H1 (cell line): Measurements from ENCODE around the gene PRIMPOL. TPM values are rescaled to one million over a fixed set of nuclear protein-coding genes. Genes with fewer than 3 reads are reported as not detected.
"Not testable (repeated sequence)": the region's sequence is repeated elsewhere in the genome, so short reads cannot be mapped to it uniquely, and the experiment has no call there.

Experiments
- CTCF ChIA-PET: fragments of 300-600 bp; sonication (Branson Sonifier 250); formaldehyde crosslinking; loops from one replicate; lab custom pipeline; 2021; ENCODE audit not compliant: partially characterized antibody; lab: Charles Lee
- POLR2A ChIA-PET: fragments of 300-600 bp; sonication (Branson Sonifier 250); formaldehyde crosslinking; loops from one replicate; lab custom pipeline; 2021; ENCODE audit warnings: inconsistent platforms; ENCODE audit not compliant: partially characterized antibody; lab: Charles Lee
- DNase-seq, 2 experiments: peaks; one replicate each; pipeline versions ENCODE4 v3.0.0 to v3.0.0-alpha.2; 2010 to 2022; ENCODE audit warnings: low spot score in 2 of 2, low read depth in 1 of 2, mixed read lengths in 1 of 2
- FAIRE-seq: peaks from 2 replicates; lab custom pipeline; 2011; peaks lifted over from hg19 to GRCh38; lab: Jason Lieb, UNC
- H2AFZ ChIP-seq: 2 replicates; pipeline ENCODE4 v1.8.1; 2012; ENCODE audit warnings: low read length, inconsistent platforms
- H2AK5ac ChIP-seq: 2 replicates; pipeline ENCODE4 v1.6.1; 2013; ENCODE audit warnings: low read depth, low read length
- H2BK120ac ChIP-seq: replicated peaks from 2 replicates; pipeline ENCODE3; 2013; ENCODE audit warnings: low read depth, low read length, inconsistent platforms
- H2BK12ac ChIP-seq: 2 replicates; pipeline ENCODE4 v1.6.1; 2013; ENCODE audit warnings: low read depth, low read length
- H2BK15ac ChIP-seq: 2 replicates; pipeline ENCODE4 v1.6.1; 2013; ENCODE audit warnings: low read length
- H2BK20ac ChIP-seq: 2 replicates; pipeline ENCODE4 v1.6.1; 2013; ENCODE audit warnings: low read length
- H2BK5ac ChIP-seq: 2 replicates; pipeline ENCODE4 v1.6.1; 2013; ENCODE audit warnings: low read depth, low read length
- H3K14ac ChIP-seq: 2 replicates; pipeline ENCODE4 v1.6.1; 2013; ENCODE audit warnings: inconsistent platforms; ENCODE audit not compliant: insufficient read length
- H3K18ac ChIP-seq: 2 replicates; pipeline ENCODE4 v1.6.1; 2013; ENCODE audit warnings: low read length; ENCODE audit errors: extremely low read depth
- H3K23ac ChIP-seq: 2 replicates; pipeline ENCODE4 v1.6.1; 2013; ENCODE audit warnings: inconsistent platforms; ENCODE audit not compliant: insufficient read length
- H3K23me2 ChIP-seq: 2 replicates; pipeline ENCODE4 v1.6.1; 2013; ENCODE audit warnings: low read depth, low read length
- H3K27ac ChIP-seq: 2 replicates; pipeline ENCODE4 v1.6.1; 2011; ENCODE audit warnings: low read depth, low read length, inconsistent platforms
- H3K27me3 ChIP-seq, 4 experiments: replicated peaks in 1 of 4; 1 replicate in 1 of 4; 2 replicates in 3 of 4; pipeline versions ENCODE4 v1.6.1 to v1.8.1; 2011 to 2013; ENCODE audit warnings: low read length in 3 of 4, mild to moderate bottlenecking in 3 of 4, inconsistent platforms in 2 of 4, mixed read lengths in 2 of 4, moderate library complexity in 1 of 4; ENCODE audit not compliant: control insufficient read depth in 3 of 4, insufficient read depth in 3 of 4; ENCODE audit errors: extremely low read depth in 1 of 4
- H3K36me3 ChIP-seq, 4 experiments: 2 replicates each; pipeline versions ENCODE4 v1.6.1 to v1.8.1; 2011 to 2013; ENCODE audit warnings: mild to moderate bottlenecking in 4 of 4, low read length in 3 of 4, moderate library complexity in 2 of 4, control low read depth in 1 of 4, inconsistent platforms in 1 of 4; ENCODE audit not compliant: insufficient read depth in 4 of 4, control insufficient read depth in 2 of 4
- H3K4ac ChIP-seq: replicated peaks from 2 replicates; pipeline ENCODE3; 2013; ENCODE audit warnings: low read length, low read depth, mixed read lengths, inconsistent platforms; ENCODE audit not compliant: insufficient read length
- H3K4me1 ChIP-seq, 4 experiments: replicated peaks in 1 of 4; 1 replicate in 1 of 4; 2 replicates in 3 of 4; pipeline versions ENCODE4 v1.6.1 to v1.8.1; 2011 to 2013; ENCODE audit warnings: low read length in 3 of 4, inconsistent platforms in 2 of 4, mixed read lengths in 1 of 4; ENCODE audit not compliant: insufficient read depth in 4 of 4, control insufficient read depth in 3 of 4
- H3K4me2 ChIP-seq, 2 experiments: 2 replicates each; pipeline versions ENCODE4 v1.6.1 to v1.8.1; 2011 to 2013; ENCODE audit warnings: low read depth in 2 of 2, low read length in 2 of 2, control low read depth in 1 of 2, inconsistent platforms in 1 of 2, mild to moderate bottlenecking in 1 of 2; ENCODE audit not compliant: insufficient read depth in 1 of 2
- H3K4me3 ChIP-seq, 4 experiments: fragments of 200-600, 300-600 bp in 1 of 4; sonication (generic), shearing (Covaris generic), sonication (Bioruptor Twin) in 1 of 4; 2 replicates each; pipeline versions ENCODE4 v1.5.1 to v1.8.1; 2011 to 2016; ENCODE audit warnings: low read length in 4 of 4, low read depth in 3 of 4, control low read depth in 2 of 4, inconsistent platforms in 2 of 4, mild to moderate bottlenecking in 2 of 4, mixed read lengths in 1 of 4, moderate library complexity in 1 of 4; ENCODE audit not compliant: insufficient read depth in 2 of 4; ENCODE audit errors: extremely low read depth in 1 of 4
- H3K56ac ChIP-seq: replicated peaks from 2 replicates; pipeline ENCODE3; 2013; ENCODE audit warnings: low read depth, mild to moderate bottlenecking, mixed read lengths, low read length, inconsistent platforms; ENCODE audit not compliant: insufficient read length
- H3K79me1 ChIP-seq: 2 replicates; pipeline ENCODE4 v1.6.1; 2013; ENCODE audit warnings: low read depth, low read length, control low read depth
- H3K79me2 ChIP-seq, 2 experiments: 2 replicates each; pipeline versions ENCODE4 v1.6.1 to v1.8.1; 2012 to 2013; ENCODE audit warnings: low read length in 2 of 2, mild to moderate bottlenecking in 2 of 2, inconsistent platforms in 1 of 2; ENCODE audit not compliant: insufficient read depth in 2 of 2, control insufficient read depth in 1 of 2
- H3K9ac ChIP-seq, 4 experiments: replicated peaks in 1 of 4; 1 replicate in 1 of 4; 2 replicates in 3 of 4; pipeline versions ENCODE4 v1.6.1 to v1.8.1; 2011 to 2013; ENCODE audit warnings: low read depth in 3 of 4, low read length in 3 of 4, control low read depth in 2 of 4, mild to moderate bottlenecking in 2 of 4, moderate library complexity in 2 of 4, inconsistent platforms in 1 of 4; ENCODE audit errors: extremely low read depth in 1 of 4
- H3K9me3 ChIP-seq, 2 experiments: 2 replicates each; pipeline versions ENCODE4 v1.6.1 to v1.8.1; 2012 to 2013; ENCODE audit warnings: mild to moderate bottlenecking in 2 of 2, moderate library complexity in 2 of 2, control low read depth in 1 of 2, inconsistent platforms in 1 of 2, low read depth in 1 of 2, low read length in 1 of 2, mixed read lengths in 1 of 2; ENCODE audit not compliant: insufficient read depth in 2 of 2
- H4K20me1 ChIP-seq, 2 experiments: replicated peaks in 1 of 2; 2 replicates each; pipeline versions ENCODE3 to v1.8.1; 2011 to 2013; ENCODE audit warnings: inconsistent platforms in 2 of 2, low read length in 2 of 2, mild to moderate bottlenecking in 1 of 2; ENCODE audit not compliant: insufficient read depth in 2 of 2, control insufficient read depth in 1 of 2
- H4K5ac ChIP-seq: 2 replicates; pipeline ENCODE4 v1.6.1; 2013; ENCODE audit warnings: low read length, low read depth, mixed read lengths, inconsistent platforms; ENCODE audit not compliant: insufficient read length
- H4K8ac ChIP-seq: 2 replicates; pipeline ENCODE4 v1.8.0; 2013; ENCODE audit warnings: mild to moderate bottlenecking, moderate library complexity, low read length, inconsistent platforms; ENCODE audit not compliant: insufficient read depth; ENCODE audit errors: extremely low read depth
- H4K91ac ChIP-seq: replicated peaks from 2 replicates; pipeline ENCODE3; 2013; ENCODE audit warnings: low read length, mixed read lengths, inconsistent platforms; ENCODE audit not compliant: insufficient read length
- WGBS, 2 experiments: shearing (Covaris generic) in 1 of 2; methylation state at CpG; one replicate each; pipeline versions ENCODE4 v1.1.6 to v1.1.7; 2013 to 2015; ENCODE audit warnings: low lambda C conversion rate in 2 of 2, mixed read lengths in 2 of 2, inconsistent platforms in 1 of 2, low coverage in 1 of 2, missing lambda C conversion rate in 1 of 2; ENCODE audit not compliant: insufficient replicate concordance in 2 of 2, insufficient coverage in 1 of 2, insufficient read length in 1 of 2; ENCODE audit errors: extremely low coverage in 1 of 2, missing lambda C conversion rate in 1 of 2; 5-methylcytosine and 5-hydroxymethylcytosine counted together
- polyA plus RNA-seq, 7 experiments: library from polyadenylated mRNA; depleted of rRNA in 3 of 7; stranded (reverse) in 5 of 7; unstranded in 2 of 7; fragments of >200 nt in 5 of 7; fragments of 200-250 nt in 2 of 7; gene quantifications; 1 replicate in 5 of 7; 2 replicates in 1 of 7; 4 replicates in 1 of 7; pipeline versions ENCODE4 v1.2.1 to v1.2.3, GENCODE V29; 2011 to 2013; ENCODE audit warnings: missing spikeins in 2 of 7, mixed read lengths in 2 of 7
- total RNA-seq: library from RNA; stranded (reverse); fragmentation: NEBNext Ultra II Directional; extraction: Animal tissue kit (Norgen Biotek cat#: 25700); gene quantifications from 2 replicates; pipeline ENCODE4 v1.2.1, GENCODE V29; 2021

Gene PRIMPOL
- total and polyA plus RNA-seq, 2 of the 8 experiments (the other 6 are each of a cell fraction or from before 2014, with no cell fraction given) = 4.4 to 6.7 TPM

DNA sequence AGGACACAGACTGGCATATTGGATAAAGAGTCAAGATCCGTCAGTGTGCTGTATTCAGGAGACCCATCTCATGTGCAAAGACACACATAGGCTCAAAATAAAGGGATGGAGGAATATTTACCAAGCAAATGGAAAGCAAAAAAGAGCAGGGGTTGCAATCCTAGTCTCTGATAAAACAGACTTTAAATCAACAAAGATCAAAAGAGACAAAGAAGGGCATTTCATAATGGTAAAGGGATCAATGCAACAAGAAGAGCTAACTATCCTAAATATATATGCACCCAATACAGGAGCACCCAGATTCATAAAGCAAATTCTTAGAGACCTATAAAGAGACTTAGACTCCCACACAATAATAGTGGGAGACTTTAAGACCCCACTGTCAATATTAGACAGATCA lies 46.7 kb upstream of the PRIMPOL start:
- DNase-seq, H3K14ac ChIP-seq, H3K4me3 ChIP-seq, H3K9me3 ChIP-seq, FAIRE-seq, H3K4me2 ChIP-seq, H3K27me3 ChIP-seq, H2AFZ ChIP-seq, H3K4me1 ChIP-seq, POLR2A ChIA-PET, H2BK120ac ChIP-seq, H2BK5ac ChIP-seq, H2BK15ac ChIP-seq, H3K23me2 ChIP-seq, H3K79me2 ChIP-seq, H4K5ac ChIP-seq, H3K36me3 ChIP-seq, H2AK5ac ChIP-seq, H4K8ac ChIP-seq, H4K20me1 ChIP-seq, H2BK12ac ChIP-seq, H3K18ac ChIP-seq, H4K91ac ChIP-seq, H3K56ac ChIP-seq, H3K23ac ChIP-seq, H3K27ac ChIP-seq, H3K9ac ChIP-seq, H3K79me1 ChIP-seq, H3K4ac ChIP-seq, H2BK20ac ChIP-seq: not testable (repeated sequence)
- WGBS, 2 experiments = 0% methylated on average over 1 of the region's 1 CpG; no CpG with 5 or more reads in 1 of the 2 experiments
- CTCF ChIA-PET = interaction anchor here (0.8 kb wide), 1 partner anchor 14 kb away, joined by 3 read pairs; no protein-coding TSS in a partner anchor

DNA sequence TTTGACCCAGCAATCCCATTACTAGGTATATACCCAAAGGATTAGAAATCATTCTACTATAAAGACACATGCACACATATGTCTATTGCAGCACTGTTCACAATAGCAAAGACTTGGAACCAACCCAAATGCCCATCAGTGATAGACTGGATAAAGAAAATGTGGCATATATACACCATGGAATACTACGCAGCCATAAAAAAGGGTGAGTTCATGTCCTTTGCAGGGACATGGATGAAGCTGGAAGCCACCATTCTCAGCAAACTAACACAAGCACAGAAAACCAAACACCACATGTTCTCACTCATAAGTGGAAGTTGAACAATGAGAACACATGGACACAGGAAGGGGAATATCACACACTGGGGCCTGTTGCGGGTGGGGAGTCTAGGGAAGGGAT lies 42.1 kb upstream of the PRIMPOL start:
- not testable (repeated sequence) for H3K4ac ChIP-seq
- 83% methylated on average over 2 of the region's 2 CpGs; no CpG with 5 or more reads in 1 of the 2 experiments for WGBS, 2 experiments

More for the DNA sequence above, 42.1 kb upstream of the PRIMPOL start:
- CTCF ChIA-PET, H4K5ac ChIP-seq, H3K9me3 ChIP-seq, DNase-seq, POLR2A ChIA-PET, H2AK5ac ChIP-seq, H3K27me3 ChIP-seq, H3K4me2 ChIP-seq, H3K14ac ChIP-seq, H4K8ac ChIP-seq, H3K4me1 ChIP-seq, H2BK5ac ChIP-seq, H2BK12ac ChIP-seq, H2BK20ac ChIP-seq, H3K79me1 ChIP-seq, H3K18ac ChIP-seq, H2AFZ ChIP-seq, H3K9ac ChIP-seq, H3K36me3 ChIP-seq, H4K91ac ChIP-seq, H4K20me1 ChIP-seq, H3K79me2 ChIP-seq, H3K23ac ChIP-seq, H2BK15ac ChIP-seq, H3K27ac ChIP-seq, H3K56ac ChIP-seq, H2BK120ac ChIP-seq, FAIRE-seq, H3K23me2 ChIP-seq, H3K4me3 ChIP-seq: not testable (repeated sequence)
